CD14-positive monocyte (primary cell): ENCODE measurements around the gene HDAC4. TPM values are rescaled to one million over a fixed set of nuclear protein-coding genes. Genes with fewer than 3 reads are reported as not detected.

Experiments
- DNase-seq, 3 donors: peaks; one replicate each; pipeline ENCODE4 v3.0.0-alpha.2; 2011 to 2022
- H2AFZ ChIP-seq: 2 replicates; pipeline ENCODE4 v1.6.0; 2012; ENCODE audit warnings: mild to moderate bottlenecking, low read depth, low read length, inconsistent platforms; ENCODE audit not compliant: insufficient read depth, poor library complexity, severe bottlenecking
- H3K27ac ChIP-seq, 2 donors: 1 replicate in 1 of 2; 2 replicates in 1 of 2; pipeline ENCODE4 v1.5.1; 2012 to 2013; ENCODE audit warnings: low read length in 2 of 2, control low read depth in 1 of 2, inconsistent platforms in 1 of 2, low read depth in 1 of 2, mild to moderate bottlenecking in 1 of 2
- H3K27me3 ChIP-seq, 2 donors: one replicate each; pipeline versions ENCODE4 v1.6.0 to v1.6.1; 2011 to 2013; ENCODE audit warnings: low read length in 2 of 2; ENCODE audit not compliant: control insufficient read depth in 2 of 2, insufficient read depth in 2 of 2
- H3K36me3 ChIP-seq, 2 donors: replicated peaks in 1 of 2; 1 replicate in 1 of 2; 2 replicates in 1 of 2; pipeline versions ENCODE4 v1.5.1 to v1.6.1; 2012 to 2013; ENCODE audit warnings: low read length in 2 of 2, control low read depth in 1 of 2, inconsistent platforms in 1 of 2, mild to moderate bottlenecking in 1 of 2; ENCODE audit not compliant: insufficient read depth in 2 of 2, control insufficient read depth in 1 of 2
- H3K4me1 ChIP-seq, 2 donors: 1 replicate in 1 of 2; 2 replicates in 1 of 2; pipeline versions ENCODE4 v1.5.1 to v1.6.1; 2012 to 2013; ENCODE audit warnings: low read length in 2 of 2, control low read depth in 1 of 2, inconsistent platforms in 1 of 2, mild to moderate bottlenecking in 1 of 2, moderate library complexity in 1 of 2; ENCODE audit not compliant: insufficient read depth in 2 of 2, control insufficient read depth in 1 of 2
- H3K4me2 ChIP-seq: replicated peaks from 2 replicates; pipeline ENCODE3; 2012; ENCODE audit warnings: low read length, moderate library complexity, mild to moderate bottlenecking; ENCODE audit not compliant: poor library complexity, severe bottlenecking; ENCODE audit errors: extremely low read depth
- H3K4me3 ChIP-seq, 3 experiments: fragments of 200-600 bp in 1 of 3; sonication (generic) in 1 of 3; replicated peaks in 1 of 3; 1 replicate in 2 of 3; 2 replicates in 1 of 3; pipeline ENCODE4 v1.5.1; 2011 to 2013; ENCODE audit warnings: low read length in 3 of 3, mild to moderate bottlenecking in 3 of 3, control low read depth in 2 of 3, low read depth in 2 of 3, inconsistent platforms in 1 of 3, moderate library complexity in 1 of 3
- H3K79me2 ChIP-seq: 2 replicates; pipeline ENCODE4 v1.6.0; 2012; ENCODE audit warnings: mild to moderate bottlenecking, control low read depth, inconsistent platforms, low read length, moderate library complexity; ENCODE audit not compliant: insufficient read depth
- H3K9ac ChIP-seq: 2 replicates; pipeline ENCODE4 v1.6.0; 2017; ENCODE audit warnings: low read length, mild to moderate bottlenecking; ENCODE audit not compliant: insufficient read depth, poor library complexity, severe bottlenecking
- H3K9me3 ChIP-seq, 2 donors: replicated peaks in 1 of 2; 1 replicate in 1 of 2; 2 replicates in 1 of 2; pipeline versions ENCODE4 v1.5.1 to v1.6.1; 2012 to 2013; ENCODE audit warnings: low read length in 2 of 2, control low read depth in 1 of 2; ENCODE audit not compliant: control insufficient read depth in 1 of 2, insufficient read depth in 1 of 2
- H4K20me1 ChIP-seq: 2 replicates; pipeline ENCODE4 v1.6.0; 2012; ENCODE audit warnings: mild to moderate bottlenecking, low read length, control low read depth, moderate library complexity; ENCODE audit not compliant: insufficient read depth
- H3K27ac Mint-ChIP-seq, 7 donors: one replicate each; pipeline ENCODE4 v1.8.0; 2020; ENCODE audit warnings: mild to moderate bottlenecking in 7 of 7, mixed read lengths in 7 of 7, moderate library complexity in 6 of 7, inconsistent platforms in 2 of 7
- H3K27me3 Mint-ChIP-seq, 3 donors: one replicate each; pipeline ENCODE4 v1.8.0; 2021 to 2022; ENCODE audit warnings: low read depth in 3 of 3, mild to moderate bottlenecking in 3 of 3, mixed read lengths in 3 of 3, moderate library complexity in 3 of 3, inconsistent platforms in 1 of 3
- H3K36me3 Mint-ChIP-seq, 2 donors: one replicate each; pipeline ENCODE4 v1.8.0; 2020; ENCODE audit warnings: mixed read lengths in 2 of 2, inconsistent platforms in 1 of 2, mild to moderate bottlenecking in 1 of 2
- H3K4me1 Mint-ChIP-seq: one replicate; pipeline ENCODE4 v1.8.0; 2020; ENCODE audit warnings: mild to moderate bottlenecking, mixed read lengths
- H3K4me3 Mint-ChIP-seq, 2 donors: one replicate each; pipeline ENCODE4 v1.8.0; 2020; ENCODE audit warnings: mild to moderate bottlenecking in 2 of 2, mixed read lengths in 2 of 2, moderate library complexity in 1 of 2
- H3K9me3 Mint-ChIP-seq, 7 donors: one replicate each; pipeline ENCODE4 v1.8.0; 2020 to 2022; ENCODE audit warnings: mixed read lengths in 7 of 7, mild to moderate bottlenecking in 6 of 7, moderate library complexity in 6 of 7, inconsistent platforms in 2 of 7
- CTCF ChIP-seq: fragments of 200-600 bp; IDR thresholded peaks from one replicate; pipeline ENCODE4 v1.8.0; 2022; ENCODE audit warnings: antibody characterized with exemption, mild to moderate bottlenecking
- WGBS: methylation state at CpG from one replicate; pipeline ENCODE4 v1.1.5; 2013; ENCODE audit warnings: missing lambda C conversion rate; ENCODE audit not compliant: insufficient coverage; 5-methylcytosine and 5-hydroxymethylcytosine counted together
- intact Hi-C, 2 donors: fragments of 100-400 bp; cut with micrococcal nuclease; formaldehyde crosslinking; loops; one replicate each; pipeline versions ENCODE4 v1.15.0 to v1.15.1; 2023
- polyA plus RNA-seq, 3 donors: library from polyadenylated mRNA; depleted of rRNA in 1 of 3; unstranded in 2 of 3; stranded (reverse) in 1 of 3; fragments of 300-500 nt in 2 of 3; fragments of >200 nt in 1 of 3; fragmentation: Illumina TruSeq in 2 of 3; gene quantifications; 1 replicate in 2 of 3; 2 replicates in 1 of 3; pipeline ENCODE4 v1.2.3, GENCODE V29; 2012 to 2021

HDAC4 gene
- polyA plus RNA-seq, 3 donors = 3.3 to 23.0 (median 4.5) TPM

- Histone ChIP-seq H3K36me3 (no peaks in the 10 kb centered on the region), H4K20me1 (peaks cover 3% of the 10 kb centered on the region), H3K4me1 (peaks cover 85 to 99% of the 10 kb centered on the region in 2 donors), H3K27ac (no peak overlapping the region), H3K79me2 (peaks cover 95% of the 10 kb centered on the region), H3K27me3 (no peaks in the 10 kb centered on the region), H3K4me2 (no peak overlapping the region), H3K9me3 (no peaks in the 10 kb centered on the region), H2AFZ (no peak overlapping the region), H3K4me3 (no peak overlapping the region), H3K9ac (no peak overlapping the region)
- intact Hi-C loops = loop anchor here (5.0 to 10.0 kb wide), 2 partner anchors 45 to 123 kb away; no protein-coding TSS in a partner anchor
- no peak for DNase-seq
- Mint-ChIP-seq H3K27me3 (peaks cover 0 to 8% (median 3%) of the 10 kb centered on the region in 3 donors), H3K9me3 (no peaks in the 10 kb centered on the region), H3K4me3 (no peak overlapping the region), H3K4me1 (peaks cover 91% of the 10 kb centered on the region), H3K27ac (peak overlapping the region in 1 of 7 donors; percentile 9), H3K36me3 (peaks cover 37 to 40% of the 10 kb centered on the region in 2 donors)
- no peak for TF ChIP-seq CTCF
- WGBS = 100% methylated on average over 4 of the region's 5 CpGs
These were observed 128.9 kb downstream of the HDAC4 start for GRCh38 chr2:239271882-239272281.

GRCh38 chr2:239271471-239271870 lies 129.3 kb downstream of the HDAC4 start:
- peaks cover 91% of the 10 kb centered on the region for H3K4me1 Mint-ChIP-seq
- H3K9me3 Mint-ChIP-seq = peaks cover 0 to 1% (median 0%) of the 10 kb centered on the region in 7 donors
- H3K36me3 ChIP-seq = no peaks in the 10 kb centered on the region
- H3K4me3 Mint-ChIP-seq = no peak overlapping the region
- H3K9ac ChIP-seq = no peak overlapping the region
- DNase-seq = no peak
- H3K4me2 ChIP-seq = no peak overlapping the region
- H3K27ac ChIP-seq = no peak overlapping the region
- WGBS = 93% methylated on average over 10 of the region's 11 CpGs
- H3K9me3 ChIP-seq = no peaks in the 10 kb centered on the region
- no peak for TF ChIP-seq CTCF
- H3K27me3 Mint-ChIP-seq = peaks cover 0 to 8% (median 3%) of the 10 kb centered on the region in 3 donors
- H3K36me3 Mint-ChIP-seq = peaks cover 37 to 38% of the 10 kb centered on the region in 2 donors
- H3K4me1 ChIP-seq = peaks cover 85 to 99% of the 10 kb centered on the region in 2 donors
- H4K20me1 ChIP-seq = peaks cover 3% of the 10 kb centered on the region
- peaks cover 95% of the 10 kb centered on the region for H3K79me2 ChIP-seq
- no peaks in the 10 kb centered on the region for H3K27me3 ChIP-seq
- peak overlapping the region in 1 of 7 donors; percentile 54 for H3K27ac Mint-ChIP-seq
- H3K4me3 ChIP-seq = no peak overlapping the region
- intact Hi-C loops = loop anchor here (5.0 to 10.0 kb wide), 2 partner anchors 46 to 123 kb away; no protein-coding TSS in a partner anchor
- no peak overlapping the region for H2AFZ ChIP-seq
